HG03565 (cell line): Measurements from ENCODE around the gene AHNAK.

Experiments
- ATAC-seq: cut with Tn5 transposase; IDR thresholded peaks from one replicate; pipeline ENCODE4 v1.9.1; 2021; ENCODE audit warnings: mild to moderate bottlenecking, moderate library complexity; ENCODE audit not compliant: unreplicated experiment

AHNAK gene

GRCh38 chr11:62418136-62418535 lies 128.5 kb downstream of the AHNAK start:
- ATAC-seq: no peak

GRCh38 chr11:62416596-62416995 lies 130.0 kb downstream of the AHNAK start:
- ATAC-seq: no peak

GRCh38 chr11:62413060-62413696 lies 133.4 kb downstream of the AHNAK start:
- ATAC-seq: no peak

GRCh38 chr11:62411524-62411923 lies 135.1 kb downstream of the AHNAK start:
- no peak for ATAC-seq

- no peak for ATAC-seq
These were observed 135.6 kb downstream of the AHNAK start for GRCh38 chr11:62410972-62411371.

GRCh38 chr11:62409831-62410230 lies 136.8 kb downstream of the AHNAK start:
- no peak for ATAC-seq

GRCh38 chr11:62406034-62406433 lies 140.6 kb downstream of the AHNAK start:
- ATAC-seq: no peak

- ATAC-seq: no peak
These were observed 141.7 kb downstream of the AHNAK start for GRCh38 chr11:62404901-62405300.

- no peak for ATAC-seq
These were observed 142.2 kb downstream of the AHNAK start for GRCh38 chr11:62404435-62404834.

- ATAC-seq: no peak
These were observed 143.5 kb downstream of the AHNAK start for GRCh38 chr11:62402960-62403730.

- ATAC-seq: no peak
These were observed 144.2 kb downstream of the AHNAK start for GRCh38 chr11:62402226-62402959.

GRCh38 chr11:62401811-62402210 lies 144.8 kb downstream of the AHNAK start:
- no peak for ATAC-seq

- no peak for ATAC-seq
These were observed 145.2 kb downstream of the AHNAK start for GRCh38 chr11:62401356-62401755.

GRCh38 chr11:62400760-62401159 lies 145.8 kb downstream of the AHNAK start:
- ATAC-seq: no peak

GRCh38 chr11:62400281-62400680 lies 146.3 kb downstream of the AHNAK start:
- no peak for ATAC-seq

GRCh38 chr11:62399878-62400266 lies 146.7 kb downstream of the AHNAK start:
- ATAC-seq: no peak

- ATAC-seq: no peak
These were observed 147.3 kb downstream of the AHNAK start for GRCh38 chr11:62399172-62399877.

- no peak for ATAC-seq
These were observed 148.3 kb downstream of the AHNAK start for GRCh38 chr11:62398011-62398994.

GRCh38 chr11:62395885-62396551 lies 150.6 kb downstream of the AHNAK start:
- ATAC-seq: no peak
